DMS 273 (cell line): Measurements from ENCODE around the gene PLCB1.

ENCODE experiments used
- DNase-seq: peaks from one replicate; lab custom pipeline; 2025; ENCODE audit not compliant: unreplicated experiment; lab: John Stamatoyannopoulos, UW

PLCB1 gene

GRCh38 chr20:8395956-8396355 is 263.9 kb downstream of the PLCB1 start:
- no peak for DNase-seq

- DNase-seq, result peak; percentile 11
These were observed 266.4 kb downstream of the PLCB1 start for GRCh38 chr20:8398263-8399051.

- DNase-seq, result peak; percentile 6
These were observed 267.9 kb downstream of the PLCB1 start for GRCh38 chr20:8399947-8400346.

- no peak for DNase-seq
These were observed 268.4 kb downstream of the PLCB1 start for GRCh38 chr20:8400486-8400885.

GRCh38 chr20:8401556-8401955 is 269.5 kb downstream of the PLCB1 start:
- DNase-seq, result no peak

- DNase-seq, result no peak
These were observed 270.7 kb downstream of the PLCB1 start for GRCh38 chr20:8402798-8403197.

GRCh38 chr20:8404912-8405635 is 273.0 kb downstream of the PLCB1 start:
- no peak for DNase-seq

- no peak for DNase-seq
These were observed 274.3 kb downstream of the PLCB1 start for GRCh38 chr20:8406391-8406790.

GRCh38 chr20:8408587-8409307 is 276.7 kb downstream of the PLCB1 start:
- no peak for DNase-seq

GRCh38 chr20:8413691-8414090 is 281.6 kb downstream of the PLCB1 start:
- no peak for DNase-seq

GRCh38 chr20:8414586-8415274 is 282.7 kb downstream of the PLCB1 start:
- DNase-seq, result no peak

- DNase-seq, result peak; percentile 49
These were observed 289.9 kb downstream of the PLCB1 start for GRCh38 chr20:8421981-8422380.

- peak; percentile 17 for DNase-seq
These were observed 291.4 kb downstream of the PLCB1 start for GRCh38 chr20:8423482-8423881.

- DNase-seq, result no peak
These were observed 291.9 kb downstream of the PLCB1 start for GRCh38 chr20:8424010-8424409.

GRCh38 chr20:8425016-8425415 is 292.9 kb downstream of the PLCB1 start:
- DNase-seq, result peak; percentile 42

- DNase-seq, result no peak
These were observed 293.7 kb downstream of the PLCB1 start for GRCh38 chr20:8425802-8426201.

GRCh38 chr20:8427419-8428040 is 295.5 kb downstream of the PLCB1 start:
- DNase-seq, result no peak

- no peak for DNase-seq
These were observed 296.9 kb downstream of the PLCB1 start for GRCh38 chr20:8428988-8429387.

GRCh38 chr20:8431538-8432434 is 299.7 kb downstream of the PLCB1 start:
- peak; percentile 95 for DNase-seq
